ENCODE measurements around the gene SPAAR.
A peak's percentile ranks its signal among the peaks of the same experiment; 100 is the strongest.

The SPAAR gene

DNA sequence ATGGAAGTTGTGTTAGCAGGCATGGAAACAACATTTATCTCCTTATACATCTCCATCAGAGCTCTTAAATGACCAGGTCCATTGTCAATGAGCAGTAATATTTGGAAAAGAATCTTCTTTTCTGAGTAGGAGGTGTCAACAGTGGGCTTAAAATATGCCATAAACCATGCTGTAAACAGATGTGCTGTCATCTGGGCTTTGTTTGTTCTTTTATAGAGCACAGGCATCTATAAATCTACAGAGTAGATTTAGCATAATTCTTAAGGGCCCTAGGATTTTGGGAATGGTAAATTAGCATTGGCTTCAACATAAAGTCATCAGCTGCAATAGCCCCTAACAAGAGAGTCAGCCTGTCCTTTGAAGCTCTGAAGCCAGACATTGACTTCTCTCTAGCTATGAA, 11.0 kb upstream of the SPAAR start:
- in situ Hi-C loops (cut with MboI; ENCODE audit: low pct_unique_long_range_greater_than_20kb, low sequenced_read_pairs, unreplicated experiment) = no loop called here
- TF ChIP-seq, protein P1, sequence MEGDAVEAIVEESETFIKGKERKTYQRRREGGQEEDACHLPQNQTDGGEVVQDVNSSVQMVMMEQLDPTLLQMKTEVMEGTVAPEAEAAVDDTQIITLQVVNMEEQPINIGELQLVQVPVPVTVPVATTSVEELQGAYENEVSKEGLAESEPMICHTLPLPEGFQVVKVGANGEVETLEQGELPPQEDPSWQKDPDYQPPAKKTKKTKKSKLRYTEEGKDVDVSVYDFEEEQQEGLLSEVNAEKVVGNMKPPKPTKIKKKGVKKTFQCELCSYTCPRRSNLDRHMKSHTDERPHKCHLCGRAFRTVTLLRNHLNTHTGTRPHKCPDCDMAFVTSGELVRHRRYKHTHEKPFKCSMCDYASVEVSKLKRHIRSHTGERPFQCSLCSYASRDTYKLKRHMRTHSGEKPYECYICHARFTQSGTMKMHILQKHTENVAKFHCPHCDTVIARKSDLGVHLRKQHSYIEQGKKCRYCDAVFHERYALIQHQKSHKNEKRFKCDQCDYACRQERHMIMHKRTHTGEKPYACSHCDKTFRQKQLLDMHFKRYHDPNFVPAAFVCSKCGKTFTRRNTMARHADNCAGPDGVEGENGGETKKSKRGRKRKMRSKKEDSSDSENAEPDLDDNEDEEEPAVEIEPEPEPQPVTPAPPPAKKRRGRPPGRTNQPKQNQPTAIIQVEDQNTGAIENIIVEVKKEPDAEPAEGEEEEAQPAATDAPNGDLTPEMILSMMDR (IDR thresholded peaks at IDR 0.05; ENCODE audit: extremely low read depth, insufficient read depth, missing control alignments) = no peak
- DNase-seq (ENCODE audit: low spot score) = no peak

DNA sequence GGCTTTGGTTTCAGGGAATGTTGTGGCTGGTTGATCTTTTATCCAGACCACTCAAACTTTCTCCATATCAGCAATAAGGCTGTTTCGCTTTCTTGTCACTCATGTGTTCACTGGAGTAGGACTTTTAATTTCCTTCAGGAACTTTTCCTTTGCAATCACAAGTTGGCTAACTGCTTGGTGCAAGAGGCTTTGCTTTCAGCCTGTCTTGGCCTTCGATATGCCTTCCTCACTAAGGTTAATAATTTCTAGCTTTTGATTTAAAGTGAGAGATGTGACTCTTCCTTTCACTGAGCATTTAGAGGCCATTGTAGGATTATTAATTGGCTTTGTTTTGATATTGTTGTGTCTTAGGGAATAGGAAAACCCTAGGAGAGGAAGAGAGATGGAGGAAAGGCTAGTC, 10.3 kb upstream of the SPAAR start:
- no peak for DNase-seq (ENCODE audit: low spot score)
- in situ Hi-C loops (cut with MboI; ENCODE audit: low pct_unique_long_range_greater_than_20kb, low sequenced_read_pairs, unreplicated experiment) = no loop called here
- TF ChIP-seq, protein P1 (IDR thresholded peaks at IDR 0.05; ENCODE audit: extremely low read depth, insufficient read depth, missing control alignments) = no peak

DNA sequence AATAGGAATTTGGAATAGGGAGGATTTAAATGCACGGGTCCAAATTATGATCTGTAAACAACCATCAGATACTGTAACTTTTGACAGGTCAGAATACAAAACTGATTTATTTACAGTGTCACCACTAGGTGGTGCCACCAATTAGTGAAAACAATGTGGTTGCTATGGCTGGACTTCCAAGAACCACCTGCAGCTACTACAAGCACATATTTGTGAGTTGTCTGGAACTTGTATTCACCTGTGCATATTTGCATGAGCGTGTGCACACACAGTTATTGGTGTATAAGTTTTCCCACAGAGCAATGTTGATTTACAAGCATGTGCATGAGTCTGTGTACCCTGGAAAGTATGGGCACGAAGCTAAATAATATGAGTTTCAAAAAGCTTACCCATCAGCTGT, 6.2 kb upstream of the SPAAR start:
- TF ChIP-seq, protein P1 (IDR thresholded peaks at IDR 0.05; ENCODE audit: extremely low read depth, insufficient read depth, missing control alignments) = peak; percentile 79
- peak; percentile 73 for DNase-seq (ENCODE audit: low spot score)
- in situ Hi-C loops (cut with MboI; ENCODE audit: low pct_unique_long_range_greater_than_20kb, low sequenced_read_pairs, unreplicated experiment) = no loop called here

DNA sequence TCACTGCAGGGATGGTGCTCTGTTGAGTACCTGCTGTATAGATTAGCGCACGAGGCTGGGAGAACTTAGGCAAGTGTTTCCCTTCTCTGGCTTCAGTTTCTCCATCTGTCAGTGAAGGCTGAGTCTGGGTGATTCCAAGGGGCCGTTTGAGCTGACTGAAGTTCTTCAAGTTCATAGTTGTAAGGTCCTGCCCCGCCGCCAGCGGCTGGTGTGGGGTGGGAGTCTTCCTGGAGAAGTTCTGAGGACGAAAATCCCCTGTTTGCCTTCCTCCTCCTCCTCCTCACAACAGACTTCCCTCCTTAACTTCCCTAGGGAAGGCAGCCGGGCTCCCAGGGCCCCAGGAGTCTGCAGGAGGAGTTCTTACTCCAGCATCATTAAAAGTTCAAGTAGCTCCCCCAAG, 5.0 kb upstream of the SPAAR start:
- no peak for DNase-seq (ENCODE audit: low spot score)
- in situ Hi-C loops (cut with MboI; ENCODE audit: low pct_unique_long_range_greater_than_20kb, low sequenced_read_pairs, unreplicated experiment) = no loop called here
- TF ChIP-seq, protein P1 (IDR thresholded peaks at IDR 0.05; ENCODE audit: extremely low read depth, insufficient read depth, missing control alignments) = no peak

DNA sequence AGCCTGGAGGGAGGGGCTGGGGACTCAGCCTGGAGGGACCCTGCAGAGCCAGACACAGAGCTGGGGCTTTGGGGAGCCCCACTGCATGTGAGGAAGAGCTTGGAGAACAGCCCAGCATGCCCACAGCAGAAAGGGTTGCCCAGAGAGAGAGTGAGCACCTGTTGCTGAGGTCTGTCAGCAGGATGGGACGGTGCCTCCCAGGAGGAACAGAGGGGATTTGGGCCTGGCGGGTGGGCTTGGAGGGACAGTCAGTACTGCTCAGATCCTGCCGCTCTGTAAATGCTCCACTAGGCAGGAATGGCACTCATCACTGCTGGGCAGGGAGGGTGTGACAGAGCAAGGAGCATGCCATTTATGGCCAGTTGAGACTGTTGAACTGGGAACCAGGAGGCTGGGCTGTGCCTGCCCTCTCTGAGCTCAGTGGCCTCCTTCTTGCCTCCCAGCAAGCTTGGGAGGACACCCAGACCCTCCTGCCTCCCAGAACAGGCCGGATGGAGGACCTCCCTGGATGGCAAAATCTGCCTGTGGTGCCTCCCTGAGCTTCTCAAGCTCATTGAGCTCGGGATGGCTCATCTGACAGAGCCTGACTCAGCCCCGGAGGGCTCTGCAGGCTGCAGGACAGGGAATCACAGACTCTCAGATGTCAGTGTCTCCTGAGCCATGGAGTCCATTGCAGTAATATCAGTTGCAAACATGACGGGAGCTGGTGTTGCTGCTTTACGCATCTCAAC, 4.1 kb upstream of the SPAAR start:
- no peak for DNase-seq (ENCODE audit: low spot score)
- TF ChIP-seq, protein P1 (IDR thresholded peaks at IDR 0.05; ENCODE audit: extremely low read depth, insufficient read depth, missing control alignments) = no peak
- in situ Hi-C loops (cut with MboI; ENCODE audit: low pct_unique_long_range_greater_than_20kb, low sequenced_read_pairs, unreplicated experiment) = no loop called here

DNA sequence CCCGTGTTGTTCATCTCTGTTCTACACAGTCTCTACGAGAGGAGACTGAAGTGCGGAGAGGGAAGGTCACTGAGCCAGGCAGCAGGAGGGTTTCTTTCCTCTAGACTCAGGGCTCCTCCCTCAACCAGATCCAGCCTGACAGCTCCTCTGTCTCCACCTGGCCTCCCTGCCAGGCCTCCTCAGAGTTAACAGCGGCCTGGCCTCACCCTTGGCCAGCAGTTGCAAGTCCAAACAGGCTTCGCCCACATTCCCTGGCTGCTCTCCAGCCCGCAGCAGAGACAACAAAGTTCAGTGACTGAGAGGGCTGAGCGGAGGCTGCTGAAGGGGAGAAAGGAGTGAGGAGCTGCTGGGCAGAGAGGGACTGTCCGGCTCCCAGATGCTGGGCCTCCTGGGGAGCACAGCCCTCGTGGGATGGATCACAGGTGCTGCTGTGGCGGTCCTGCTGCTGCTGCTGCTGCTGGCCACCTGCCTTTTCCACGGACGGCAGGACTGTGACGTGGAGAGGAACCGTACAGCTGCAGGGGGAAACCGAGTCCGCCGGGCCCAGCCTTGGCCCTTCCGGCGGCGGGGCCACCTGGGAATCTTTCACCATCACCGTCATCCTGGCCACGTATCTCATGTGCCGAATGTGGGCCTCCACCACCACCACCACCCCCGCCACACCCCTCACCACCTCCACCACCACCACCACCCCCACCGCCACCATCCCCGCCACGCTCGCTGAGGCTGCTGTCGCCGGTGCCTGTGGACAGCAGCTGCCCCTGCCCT, 3.2 kb upstream of the SPAAR start, which contains the start of gene HRCT1:
TSS of gene HRCT1 (plus strand) at position 291 of the 768 bp plus-strand sequence. CDS start at position 377, 86 bp downstream.
- TF ChIP-seq, protein P1 (IDR thresholded peaks at IDR 0.05; ENCODE audit: extremely low read depth, insufficient read depth, missing control alignments) = no peak
- DNase-seq (ENCODE audit: low spot score) = no peak
- in situ Hi-C loops (cut with MboI; ENCODE audit: low pct_unique_long_range_greater_than_20kb, low sequenced_read_pairs, unreplicated experiment) = no loop called here

All from GM13977 (cell line).